ENCODE data around the gene SORBS2.

SORBS2 gene

GRCh38 chr4:185589067-185589836, 222.7 kb downstream of the SORBS2 start:
- no peak for DNase-seq (ENCODE audit: low read depth in 3 of 3)

GRCh38 chr4:185587427-185588161, 224.4 kb downstream of the SORBS2 start:
- peak; percentile 46 to 79 (median 58) for DNase-seq (ENCODE audit: low read depth in 3 of 3)

GRCh38 chr4:185587030-185587426, 225.0 kb downstream of the SORBS2 start:
- DNase-seq (ENCODE audit: low read depth in 3 of 3) = no peak

- no peak for DNase-seq (ENCODE audit: low read depth in 3 of 3)
Measured at GRCh38 chr4:185585211-185585610, 226.8 kb downstream of the SORBS2 start.

GRCh38 chr4:185583813-185584212, 228.2 kb downstream of the SORBS2 start:
- no peak for DNase-seq (ENCODE audit: low read depth in 3 of 3)

- DNase-seq (ENCODE audit: low read depth in 3 of 3) = no peak
Measured at GRCh38 chr4:185582651-185583400, 229.2 kb downstream of the SORBS2 start.

GRCh38 chr4:185580699-185581098, 231.3 kb downstream of the SORBS2 start:
- DNase-seq (ENCODE audit: low read depth in 3 of 3) = no peak

GRCh38 chr4:185578284-185578683, 233.7 kb downstream of the SORBS2 start:
- DNase-seq (ENCODE audit: low read depth in 3 of 3) = no peak

GRCh38 chr4:185576962-185577950, 234.7 kb downstream of the SORBS2 start:
- no peak for DNase-seq (ENCODE audit: low read depth in 3 of 3)

- no peak for DNase-seq (ENCODE audit: low read depth in 3 of 3)
Measured at GRCh38 chr4:185576314-185576961, 235.6 kb downstream of the SORBS2 start.

GRCh38 chr4:185573651-185574199, 238.3 kb downstream of the SORBS2 start:
- DNase-seq (ENCODE audit: low read depth in 3 of 3) = no peak

- no peak for DNase-seq (ENCODE audit: low read depth in 3 of 3)
Measured at GRCh38 chr4:185570727-185571126, 241.3 kb downstream of the SORBS2 start.

- DNase-seq (ENCODE audit: low read depth in 3 of 3) = no peak
Measured at GRCh38 chr4:185567381-185568376, 244.3 kb downstream of the SORBS2 start.

GRCh38 chr4:185566972-185567371, 245.0 kb downstream of the SORBS2 start:
- no peak for DNase-seq (ENCODE audit: low read depth in 3 of 3)

GRCh38 chr4:185566425-185566824, 245.6 kb downstream of the SORBS2 start:
- DNase-seq (ENCODE audit: low read depth in 3 of 3) = peak in 1 of 3 experiments; percentile 10

GRCh38 chr4:185565696-185566095, 246.3 kb downstream of the SORBS2 start:
- no peak for DNase-seq (ENCODE audit: low read depth in 3 of 3)

- no peak for DNase-seq (ENCODE audit: low read depth in 3 of 3)
Measured at GRCh38 chr4:185564349-185564748, 247.6 kb downstream of the SORBS2 start.

- no peak for DNase-seq (ENCODE audit: low read depth in 3 of 3)
Measured at GRCh38 chr4:185562531-185562930, 249.5 kb downstream of the SORBS2 start.

GRCh38 chr4:185560316-185560715, 251.7 kb downstream of the SORBS2 start:
- no peak for DNase-seq (ENCODE audit: low read depth in 3 of 3)
